HepG2 (cell line): ENCODE data around the gene TBC1D14.

Experiments used
- CHD2 ChIP-seq: IDR thresholded peaks from 2 replicates; pipeline ENCODE4 v1.6.1; 2011; ENCODE audit warnings: low read depth, low read length, improper control_type of control experiment
- E2F5 ChIP-seq: sonication (generic); formaldehyde crosslinking; conservative IDR thresholded peaks from 2 replicates; pipeline ENCODE4 v1.4.0; 2020; ENCODE audit warnings: missing genetic modification reagents
- MBNL3 ChIP-seq: fragments of 250-450 bp; sonication (Bioruptor Pico); conservative IDR thresholded peaks from 2 replicates; pipeline ENCODE4 v1.8.0; 2022; ENCODE audit warnings: mild to moderate bottlenecking, inconsistent platforms
- NR2F2 ChIP-seq: IDR thresholded peaks from 2 replicates; pipeline ENCODE4 v1.6.1; 2012; ENCODE audit warnings: low read depth, inconsistent platforms, borderline replicate concordance
- POLR2A ChIP-seq, 2 experiments: IDR thresholded peaks; 2 replicates each; pipeline ENCODE4 v1.6.1; 2011; ENCODE audit warnings: low read depth in 2 of 2, low read length in 2 of 2, mild to moderate bottlenecking in 1 of 2, moderate library complexity in 1 of 2; ENCODE audit not compliant: insufficient read depth in 1 of 2
- SIN3A ChIP-seq: IDR thresholded peaks from 2 replicates; pipeline ENCODE4 v1.6.1; 2011; ENCODE audit warnings: low read depth, mild to moderate bottlenecking, control low read depth, low read length, borderline replicate concordance
- SNAPC5 ChIP-seq: sonication (generic); formaldehyde crosslinking; IDR thresholded peaks from 2 replicates; pipeline ENCODE4 v1.8.1; 2023; ENCODE audit warnings: mild to moderate bottlenecking, missing genetic modification reagents, borderline replicate concordance

- TF ChIP-seq MBNL3 (CRISPR knock-in tag): no peak
- no peak for TF ChIP-seq E2F5
- TF ChIP-seq NR2F2: no peak
- no peak for TF ChIP-seq SIN3A
- no peak for TF ChIP-seq POLR2A (IDR thresholded peaks at IDR 0.05; ENCODE audit: insufficient read depth in 1 of 2, low read depth in 2 of 2, low read length in 2 of 2)
- TF ChIP-seq CHD2: no peak
- no peak for TF ChIP-seq SNAPC5 (CRISPR knock-in tag)
Observed at GRCh38 chr4:7078025-7078424, 168.4 kb downstream of the TBC1D14 start.
